GM18517 (cell line): Measurements from ENCODE around the gene PANX2.
"Not testable (repeated sequence)": the region's sequence is repeated elsewhere in the genome, so short reads cannot be mapped to it uniquely, and the experiment has no call there.

ENCODE experiments used
- ATAC-seq: cut with Tn5 transposase; IDR thresholded peaks from one replicate; pipeline ENCODE4 v1.9.1; 2021; ENCODE audit warnings: mild to moderate bottlenecking, moderate library complexity; ENCODE audit not compliant: unreplicated experiment

The PANX2 gene

GRCh38 chr22:50147258-50148165, 23.0 kb upstream of the PANX2 start:
- ATAC-seq: not testable (repeated sequence)

GRCh38 chr22:50148166-50148500, 22.4 kb upstream of the PANX2 start:
- no peak for ATAC-seq

- no peak for ATAC-seq
Measured at GRCh38 chr22:50148991-50149721, 21.4 kb upstream of the PANX2 start.

- no peak for ATAC-seq
Measured at GRCh38 chr22:50150161-50151129, 20.1 kb upstream of the PANX2 start.

GRCh38 chr22:50151571-50152537, 18.7 kb upstream of the PANX2 start:
- no peak for ATAC-seq

GRCh38 chr22:50153056-50153755, 17.3 kb upstream of the PANX2 start:
- no peak for ATAC-seq

- ATAC-seq: no peak
Measured at GRCh38 chr22:50153756-50154140, 16.8 kb upstream of the PANX2 start.

- no peak for ATAC-seq
Measured at GRCh38 chr22:50157709-50158375, 12.7 kb upstream of the PANX2 start.

- ATAC-seq: no peak
Measured at GRCh38 chr22:50160947-50161346, 9.6 kb upstream of the PANX2 start.

GRCh38 chr22:50161508-50162390, 8.8 kb upstream of the PANX2 start:
- no peak for ATAC-seq

GRCh38 chr22:50162391-50162956, 8.1 kb upstream of the PANX2 start:
- no peak for ATAC-seq

GRCh38 chr22:50165436-50166123, 5.0 kb upstream of the PANX2 start:
- ATAC-seq: no peak

GRCh38 chr22:50167689-50168489, 2.6 kb upstream of the PANX2 start:
- ATAC-seq: no peak

- ATAC-seq: not testable (repeated sequence)
Measured at GRCh38 chr22:50168490-50169180, 1.9 kb upstream of the PANX2 start.

- no peak for ATAC-seq
Measured at GRCh38 chr22:50169181-50169759, 1.3 kb upstream of the PANX2 start.
